HG03097 (cell line): ENCODE data around the gene CHST11.
"Not testable (repeated sequence)": the region's sequence is repeated elsewhere in the genome, so short reads cannot be mapped to it uniquely, and the experiment has no call there.

Experiments
- ATAC-seq: cut with Tn5 transposase; IDR thresholded peaks from one replicate; pipeline ENCODE4 v1.9.1; 2021; ENCODE audit not compliant: unreplicated experiment, low FRiP score

The CHST11 gene

GRCh38 chr12:104741497-104742367, 285.0 kb downstream of the CHST11 start:
- ATAC-seq, result no peak

GRCh38 chr12:104742551-104743201, 285.9 kb downstream of the CHST11 start:
- ATAC-seq, result no peak

GRCh38 chr12:104743202-104743580, 286.4 kb downstream of the CHST11 start:
- no peak for ATAC-seq

GRCh38 chr12:104743753-104744548, 287.2 kb downstream of the CHST11 start:
- not testable (repeated sequence) for ATAC-seq

GRCh38 chr12:104746467-104747088, 289.8 kb downstream of the CHST11 start:
- ATAC-seq, result no peak

GRCh38 chr12:104747330-104747729, 290.6 kb downstream of the CHST11 start:
- ATAC-seq, result no peak

- ATAC-seq, result no peak
Observed at GRCh38 chr12:104747955-104748354, 291.2 kb downstream of the CHST11 start.

GRCh38 chr12:104748356-104748755, 291.6 kb downstream of the CHST11 start:
- ATAC-seq, result no peak

- no peak for ATAC-seq
Observed at GRCh38 chr12:104748790-104749189, 292.0 kb downstream of the CHST11 start.

- ATAC-seq, result no peak
Observed at GRCh38 chr12:104749545-104749944, 292.8 kb downstream of the CHST11 start.

- peak; percentile 49 for ATAC-seq
Observed at GRCh38 chr12:104750061-104750460, 293.3 kb downstream of the CHST11 start.

- ATAC-seq, result peak; percentile 31
Observed at GRCh38 chr12:104751120-104751519, 294.4 kb downstream of the CHST11 start.

- ATAC-seq, result peak; percentile 57
Observed at GRCh38 chr12:104751594-104751993, 294.8 kb downstream of the CHST11 start.

- no peak for ATAC-seq
Observed at GRCh38 chr12:104752016-104752415, 295.3 kb downstream of the CHST11 start.

- no peak for ATAC-seq
Observed at GRCh38 chr12:104752881-104753280, 296.1 kb downstream of the CHST11 start.

- no peak for ATAC-seq
Observed at GRCh38 chr12:104756901-104757300, 300.2 kb downstream of the CHST11 start.

- no peak for ATAC-seq
Observed at GRCh38 chr12:104758771-104759170, 302.0 kb downstream of the CHST11 start.

- ATAC-seq, result no peak
Observed at GRCh38 chr12:104761091-104761490, 304.3 kb downstream of the CHST11 start.

GRCh38 chr12:104761611-104762010, 304.9 kb downstream of the CHST11 start:
- ATAC-seq, result no peak

- no peak for ATAC-seq
Observed at GRCh38 chr12:104763168-104763805, 306.5 kb downstream of the CHST11 start.
